ENCODE data around the gene KMT2C. TPM values are rescaled to one million over a fixed set of nuclear protein-coding genes. Genes with fewer than 3 reads are reported as not detected.
A peak's percentile ranks its signal among the peaks of the same experiment; 100 is the strongest.
"Not testable (repeated sequence)": the region's sequence is repeated elsewhere in the genome, so short reads cannot be mapped to it uniquely, and the experiment has no call there.

Gene KMT2C
- total and polyA plus RNA-seq, 4 experiments from 2014 or later: 2.7 to 129 (median 74.5) TPM

DNA sequence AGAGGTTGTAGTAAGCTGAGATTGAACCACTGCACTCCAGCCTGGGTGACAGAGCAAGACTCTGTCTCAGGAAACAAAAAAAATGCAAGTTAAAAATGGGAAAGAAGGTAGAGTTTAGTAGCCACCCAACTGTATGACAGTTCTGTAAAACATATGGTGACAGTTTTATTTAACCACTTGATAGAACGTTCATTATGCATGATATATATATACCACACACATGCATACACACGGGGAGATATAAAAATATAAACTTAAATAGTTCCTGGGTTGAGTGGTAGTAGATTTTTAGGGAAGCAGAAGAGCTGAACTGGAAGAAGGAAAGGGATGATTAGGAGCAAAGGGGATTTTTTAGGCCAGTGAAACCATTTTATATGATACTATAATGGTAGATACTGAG is 120.0 kb downstream of the KMT2C start:
- intact Hi-C loops (cut with micrococcal nuclease): no loop called here
- H3K4me3 Mint-ChIP-seq: no peak overlapping the region
- H3K27ac Mint-ChIP-seq: peak overlapping the region in 3 of 7 donors; percentile 4 to 18 (median 7)
- CTCF ChIA-PET (ENCODE audit: partially characterized antibody): interaction anchor here (1.0 kb wide), 1 partner anchor 20 kb away, joined by 4 read pairs; no protein-coding TSS in a partner anchor
- Histone ChIP-seq H3K27me3 (ENCODE audit: insufficient read depth, low read length) (no peaks in the 10 kb centered on the region), H3K4me3 (ENCODE audit: low read length in 2 of 2) (no peak overlapping the region), H3K36me3 (ENCODE audit: insufficient read depth, low read length) (peaks cover 8% of the 10 kb centered on the region), H3K4me1 (ENCODE audit: insufficient read depth, low read length) (peaks cover 18% of the 10 kb centered on the region), H3K9me3 (ENCODE audit: control insufficient read depth in 1 of 2, low read length in 2 of 2) (no peaks in the 10 kb centered on the region), H3K27ac (ENCODE audit: low read depth, low read length) (no peak overlapping the region)
- H3K27me3 Mint-ChIP-seq: no peaks in the 10 kb centered on the region
- no peaks in the 10 kb centered on the region for H3K9me3 Mint-ChIP-seq
- H3K36me3 Mint-ChIP-seq: peaks cover 19 to 23% of the 10 kb centered on the region in 2 donors
- peaks cover 26 to 56% (median 37%) of the 10 kb centered on the region in 4 donors for H3K4me1 Mint-ChIP-seq
- POLR2A ChIA-PET (ENCODE audit: partially characterized antibody): no interaction called here
- no peak for DNase-seq

DNA sequence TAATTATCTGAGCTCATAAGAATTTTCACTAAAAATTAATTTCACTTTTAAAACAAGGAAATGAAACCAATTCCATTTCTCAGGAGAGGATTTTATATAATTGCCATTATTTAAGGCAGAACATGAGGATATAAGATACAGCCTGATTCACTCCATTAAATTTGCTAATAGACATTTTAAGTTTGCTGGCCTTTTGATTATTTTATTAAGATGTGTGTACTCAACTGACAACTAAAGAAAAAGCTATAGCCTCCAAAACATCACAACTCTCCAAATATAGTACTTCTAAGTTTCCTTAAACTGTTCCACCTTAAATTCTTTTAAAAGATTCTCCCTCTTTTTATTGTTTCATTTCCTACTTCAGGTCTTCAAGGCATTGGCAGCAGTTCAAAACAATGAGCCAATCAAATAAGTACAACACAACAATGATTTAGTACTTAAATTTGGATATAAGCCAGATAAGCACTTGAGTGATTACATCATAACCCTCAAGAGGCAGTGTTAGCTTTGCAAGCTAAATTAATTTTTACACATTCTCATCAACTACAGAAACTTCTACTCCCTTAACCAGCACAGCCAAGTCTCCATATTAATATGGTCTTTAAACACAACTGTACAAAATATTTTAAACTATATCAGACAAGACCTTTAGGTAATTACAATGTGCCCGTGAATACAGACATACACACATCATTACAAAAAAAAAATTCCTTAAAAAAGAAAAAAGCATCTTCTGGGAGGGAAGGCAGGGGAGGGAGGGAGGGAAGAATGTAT is 121.8 kb downstream of the KMT2C start:
- Histone ChIP-seq H3K27me3 (ENCODE audit: insufficient read depth, low read length) (no peaks in the 10 kb centered on the region), H3K4me1 (ENCODE audit: insufficient read depth, low read length) (peaks cover 18% of the 10 kb centered on the region), H3K36me3 (ENCODE audit: insufficient read depth, low read length) (peaks cover 12% of the 10 kb centered on the region), H3K4me3 (ENCODE audit: low read length in 2 of 2) (no peak overlapping the region), H3K9me3 (ENCODE audit: control insufficient read depth in 1 of 2, low read length in 2 of 2) (no peaks in the 10 kb centered on the region), H3K27ac (ENCODE audit: low read depth, low read length) (no peak overlapping the region)
- peak; percentile 28 to 53 (median 47) for DNase-seq
- ChIA-PET POLR2A (ENCODE audit: partially characterized antibody) (interaction anchor here (0.7 to 0.8 kb wide), 2 partner anchors 110 to 149 kb away, joined by 3 read pairs; no protein-coding TSS in a partner anchor), CTCF (ENCODE audit: partially characterized antibody) (interaction anchor here (0.9 to 1.5 kb wide), 3 partner anchors 19 to 26 kb away, joined by 3 to 6 read pairs (median 3); no protein-coding TSS in a partner anchor)
- H3K36me3 Mint-ChIP-seq: peaks cover 17 to 20% of the 10 kb centered on the region in 2 donors
- peak overlapping the region; percentile 4 to 76 (median 32) for H3K4me3 Mint-ChIP-seq
- no peaks in the 10 kb centered on the region for H3K27me3 Mint-ChIP-seq
- intact Hi-C loops (cut with micrococcal nuclease): no loop called here
- no peaks in the 10 kb centered on the region for H3K9me3 Mint-ChIP-seq
- H3K27ac Mint-ChIP-seq: peak overlapping the region; percentile 10 to 86 (median 42)
- H3K4me1 Mint-ChIP-seq: peaks cover 23 to 47% (median 31%) of the 10 kb centered on the region in 4 donors

DNA sequence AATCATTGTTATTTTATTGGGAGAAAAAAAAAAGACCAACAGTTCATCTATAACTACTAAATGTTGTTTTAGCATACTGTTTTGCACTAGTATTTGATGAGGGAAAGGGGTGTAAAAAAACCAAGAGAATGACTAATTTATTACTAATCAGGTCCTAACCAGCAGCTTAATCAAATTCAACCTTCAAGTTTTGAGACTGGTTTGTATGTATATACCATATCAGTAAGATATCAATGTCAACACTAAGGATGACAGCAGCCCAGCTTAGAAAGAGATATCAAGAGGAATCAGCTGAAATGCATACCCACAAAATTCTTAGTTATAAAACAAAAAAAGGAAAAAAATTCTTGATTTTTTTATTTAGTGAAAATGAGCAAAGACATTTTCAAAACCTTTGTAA is 122.6 kb downstream of the KMT2C start:
- CTCF ChIA-PET (ENCODE audit: partially characterized antibody): interaction anchor here (0.6 to 1.5 kb wide), 4 partner anchors 20 to 199 kb away, joined by 3 to 6 read pairs (median 3); no protein-coding TSS in a partner anchor
- intact Hi-C loops (cut with micrococcal nuclease): no loop called here
- no peaks in the 10 kb centered on the region for H3K9me3 Mint-ChIP-seq

DNA sequence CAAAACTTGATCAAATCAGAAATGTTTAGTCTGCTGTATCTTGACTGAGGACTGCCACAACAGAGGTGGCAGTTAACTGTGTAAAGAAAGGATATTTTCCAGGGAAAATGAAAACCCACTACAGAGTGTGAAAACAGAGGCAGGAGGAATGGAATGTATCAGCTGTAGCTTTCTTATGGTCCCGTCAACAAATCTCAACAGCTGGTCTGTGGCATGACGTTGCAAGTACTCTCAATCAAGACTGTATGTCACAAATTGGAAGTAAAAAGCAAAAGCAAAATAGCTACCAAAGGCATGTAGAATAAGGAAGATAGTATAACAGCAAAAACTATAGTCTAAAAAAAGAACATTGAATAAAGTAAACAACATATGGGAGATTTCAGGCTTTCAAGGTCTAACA is 123.5 kb downstream of the KMT2C start:
- peaks cover 12% of the 10 kb centered on the region for H3K36me3 ChIP-seq (ENCODE audit: insufficient read depth, low read length)
- Mint-ChIP-seq H3K9me3 (no peaks in the 10 kb centered on the region), H3K4me3 (no peak overlapping the region), H3K36me3 (peaks cover 28 to 29% of the 10 kb centered on the region in 2 donors), H3K4me1 (peaks cover 23 to 42% (median 27%) of the 10 kb centered on the region in 4 donors), H3K27me3 (no peaks in the 10 kb centered on the region), H3K27ac (peak overlapping the region in 1 of 7 donors; percentile 29)
- H3K27me3 ChIP-seq (ENCODE audit: insufficient read depth, low read length): no peaks in the 10 kb centered on the region
- peaks cover 18% of the 10 kb centered on the region for H3K4me1 ChIP-seq (ENCODE audit: insufficient read depth, low read length)
- CTCF ChIA-PET (ENCODE audit: partially characterized antibody): no interaction called here
- H3K9me3 ChIP-seq (ENCODE audit: control insufficient read depth in 1 of 2, low read length in 2 of 2): no peaks in the 10 kb centered on the region
- intact Hi-C loops (cut with micrococcal nuclease): no loop called here
- DNase-seq: no peak
- no peak overlapping the region for H3K27ac ChIP-seq (ENCODE audit: low read depth, low read length)
- POLR2A ChIA-PET (ENCODE audit: partially characterized antibody): no interaction called here
- H3K4me3 ChIP-seq (ENCODE audit: low read length in 2 of 2): no peak overlapping the region

More for the DNA sequence above, 122.6 kb downstream of the KMT2C start:
- Histone ChIP-seq H3K27ac (ENCODE audit: low read depth, low read length) (no peak overlapping the region), H3K36me3 (ENCODE audit: insufficient read depth, low read length) (peaks cover 12% of the 10 kb centered on the region), H3K4me1 (ENCODE audit: insufficient read depth, low read length) (peaks cover 18% of the 10 kb centered on the region), H3K4me3 (ENCODE audit: low read length in 2 of 2) (no peak overlapping the region), H3K27me3 (ENCODE audit: insufficient read depth, low read length) (no peaks in the 10 kb centered on the region), H3K9me3 (ENCODE audit: control insufficient read depth in 1 of 2, low read length in 2 of 2) (no peaks in the 10 kb centered on the region)
- POLR2A ChIA-PET (ENCODE audit: partially characterized antibody): interaction anchor here (0.6 to 0.8 kb wide), 2 partner anchors 125 to 150 kb away, joined by 3 to 4 read pairs; no protein-coding TSS in a partner anchor
- peak overlapping the region in 1 of 7 donors; percentile 57 for H3K27ac Mint-ChIP-seq
- no peak for DNase-seq
- peaks cover 23 to 47% (median 31%) of the 10 kb centered on the region in 4 donors for H3K4me1 Mint-ChIP-seq
- no peak overlapping the region for H3K4me3 Mint-ChIP-seq
- no peaks in the 10 kb centered on the region for H3K27me3 Mint-ChIP-seq
- peaks cover 19 to 23% of the 10 kb centered on the region in 2 donors for H3K36me3 Mint-ChIP-seq

GRCh38 chr7:152307902-152308301 is 127.9 kb downstream of the KMT2C start:
- Mint-ChIP-seq H3K36me3 (peaks cover 54% of the 10 kb centered on the region in 2 donors), H3K4me1 (peaks cover 0 to 15% (median 5%) of the 10 kb centered on the region in 4 donors), H3K27me3 (no peaks in the 10 kb centered on the region), H3K4me3 (no peak overlapping the region), H3K9me3 (no peaks in the 10 kb centered on the region), H3K27ac (peak overlapping the region in 1 of 7 donors; percentile 15)
- ChIA-PET CTCF (ENCODE audit: partially characterized antibody) (no interaction called here), POLR2A (ENCODE audit: partially characterized antibody) (no interaction called here)
- H3K27me3 ChIP-seq (ENCODE audit: insufficient read depth, low read length): no peaks in the 10 kb centered on the region
- peaks cover 17% of the 10 kb centered on the region for H3K36me3 ChIP-seq (ENCODE audit: insufficient read depth, low read length)
- DNase-seq: no peak
- no peak overlapping the region for H3K27ac ChIP-seq (ENCODE audit: low read depth, low read length)
- H3K4me1 ChIP-seq (ENCODE audit: insufficient read depth, low read length): no peaks in the 10 kb centered on the region
- H3K9me3 ChIP-seq (ENCODE audit: control insufficient read depth in 1 of 2, low read length in 2 of 2): no peaks in the 10 kb centered on the region
- H3K4me3 ChIP-seq (ENCODE audit: low read length in 2 of 2): no peak overlapping the region
- intact Hi-C loops (cut with micrococcal nuclease): no loop called here

GRCh38 chr7:152299542-152300143 is 136.2 kb downstream of the KMT2C start:
- H3K36me3 ChIP-seq (ENCODE audit: insufficient read depth, low read length): not testable (repeated sequence)
- peaks cover 4 to 14% (median 9%) of the 10 kb centered on the region in 4 donors for H3K4me1 Mint-ChIP-seq

DNA sequence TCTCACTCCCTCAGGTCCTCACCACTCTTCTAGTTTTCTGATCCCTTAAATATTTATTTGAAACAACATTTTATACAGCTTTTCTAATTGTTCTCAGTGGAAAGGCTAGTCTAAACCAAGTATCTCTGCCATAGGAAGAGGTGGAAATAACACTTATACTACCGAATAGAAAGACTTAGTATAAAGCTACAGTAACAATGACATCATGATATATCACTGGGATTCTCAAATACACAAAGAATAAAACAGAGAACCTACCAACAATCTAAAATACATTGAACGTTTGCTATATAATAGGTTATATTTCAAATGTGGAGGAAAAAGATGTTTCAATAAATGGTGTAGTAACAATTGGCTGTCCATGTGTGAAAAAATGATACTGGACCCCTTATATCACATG is 142.9 kb downstream of the KMT2C start:
- Histone ChIP-seq H3K27ac (ENCODE audit: low read depth, low read length) (no peak overlapping the region), H3K9me3 (ENCODE audit: control insufficient read depth in 1 of 2, low read length in 2 of 2) (peaks cover 0 to 3% of the 10 kb centered on the region in 2 donors), H3K36me3 (ENCODE audit: insufficient read depth, low read length) (no peaks in the 10 kb centered on the region), H3K4me3 (ENCODE audit: low read length in 2 of 2) (no peak overlapping the region), H3K27me3 (ENCODE audit: insufficient read depth, low read length) (no peaks in the 10 kb centered on the region), H3K4me1 (ENCODE audit: insufficient read depth, low read length) (no peaks in the 10 kb centered on the region)
- Mint-ChIP-seq H3K9me3 (peaks cover 0 to 27% (median 15%) of the 10 kb centered on the region in 8 donors), H3K27me3 (no peaks in the 10 kb centered on the region), H3K4me3 (no peak overlapping the region), H3K27ac (no peak overlapping the region), H3K36me3 (peaks cover 51 to 57% of the 10 kb centered on the region in 2 donors), H3K4me1 (peaks cover 0 to 7% (median 4%) of the 10 kb centered on the region in 4 donors)
- intact Hi-C loops (cut with micrococcal nuclease): no loop called here
- ChIA-PET POLR2A (ENCODE audit: partially characterized antibody) (no interaction called here), CTCF (ENCODE audit: partially characterized antibody) (no interaction called here)
- no peak for DNase-seq

More at GRCh38 chr7:152299542-152300143, 136.2 kb downstream of the KMT2C start:
- H3K27me3 ChIP-seq (ENCODE audit: insufficient read depth, low read length); H3K27me3 Mint-ChIP-seq; H3K4me1 ChIP-seq (ENCODE audit: insufficient read depth, low read length); CTCF ChIA-PET (ENCODE audit: partially characterized antibody); H3K27ac ChIP-seq (ENCODE audit: low read depth, low read length); H3K9me3 Mint-ChIP-seq; H3K9me3 ChIP-seq (ENCODE audit: control insufficient read depth in 1 of 2, low read length in 2 of 2); H3K27ac Mint-ChIP-seq; DNase-seq; intact Hi-C loops (cut with micrococcal nuclease); POLR2A ChIA-PET (ENCODE audit: partially characterized antibody); H3K4me3 ChIP-seq (ENCODE audit: low read length in 2 of 2); H3K4me3 Mint-ChIP-seq: not testable (repeated sequence)
- peaks cover 53 to 59% of the 10 kb centered on the region in 2 donors for H3K36me3 Mint-ChIP-seq
